Measurements from ENCODE around the gene PPP1R14B.
A peak's percentile ranks its signal among the peaks of the same experiment; 100 is the strongest.

PPP1R14B gene

GRCh38 chr11:64269540-64270220 lies 22.9 kb upstream of the PPP1R14B start:
- Histone ChIP-seq H3K9me3 (no peaks in the 10 kb centered on the region), H3K4me1 (peaks cover 4% of the 10 kb centered on the region; the same call in 1 of the 2 replicates), H3K36me3 (replicated peaks) (peaks cover 31% of the 10 kb centered on the region), H3K4me3 (peak overlapping the region; percentile 70), H3K27me3 (ENCODE audit: low read depth) (no peaks in the 10 kb centered on the region)
- peak; percentile 98 for DNase-seq (ENCODE audit: low spot score in 2 of 2)
- in situ Hi-C loops (cut with MboI; ENCODE audit: low sequenced_read_pairs): loop anchor here (25.0 kb wide), 1 partner anchor 843 kb away; the partner anchor contains the start of genes FAU, MRPL49, TM7SF2 and ZNHIT2

- no peaks in the 10 kb centered on the region for H3K27me3 ChIP-seq (ENCODE audit: low read depth)
- DNase-seq (ENCODE audit: low spot score in 2 of 2): peak in 1 of 2 experiments; percentile 61
- H3K36me3 ChIP-seq (replicated peaks): peaks cover 35% of the 10 kb centered on the region
- H3K4me1 ChIP-seq: peaks cover 4% of the 10 kb centered on the region; the same call in 1 of the 2 replicates
- in situ Hi-C loops (cut with MboI; ENCODE audit: low sequenced_read_pairs): loop anchor here (25.0 kb wide), 1 partner anchor 843 kb away; the partner anchor contains the start of genes FAU, MRPL49, TM7SF2 and ZNHIT2
- H3K4me3 ChIP-seq: peak overlapping the region; percentile 70
- no peaks in the 10 kb centered on the region for H3K9me3 ChIP-seq
Measured at GRCh38 chr11:64268893-64269539, 22.3 kb upstream of the PPP1R14B start.

GRCh38 chr11:64268025-64268892 lies 21.5 kb upstream of the PPP1R14B start:
- in situ Hi-C loops (cut with MboI; ENCODE audit: low sequenced_read_pairs): loop anchor here (25.0 kb wide), 1 partner anchor 844 kb away; the partner anchor contains the start of genes FAU, MRPL49, TM7SF2 and ZNHIT2
- H3K9me3 ChIP-seq: no peaks in the 10 kb centered on the region
- peak overlapping the region; percentile 70 for H3K4me3 ChIP-seq
- H3K27me3 ChIP-seq (ENCODE audit: low read depth): no peaks in the 10 kb centered on the region
- DNase-seq (ENCODE audit: low spot score in 2 of 2): peak in 1 of 2 experiments; percentile 53
- H3K36me3 ChIP-seq (replicated peaks): peaks cover 43% of the 10 kb centered on the region
- peaks cover 4% of the 10 kb centered on the region; the same call in 1 of the 2 replicates for H3K4me1 ChIP-seq

GRCh38 chr11:64267207-64267945 lies 20.6 kb upstream of the PPP1R14B start:
- Histone ChIP-seq H3K36me3 (replicated peaks) (peaks cover 44% of the 10 kb centered on the region), H3K27me3 (ENCODE audit: low read depth) (no peaks in the 10 kb centered on the region), H3K4me3 (no peak overlapping the region), H3K4me1 (peaks cover 4% of the 10 kb centered on the region; the same call in 1 of the 2 replicates), H3K9me3 (no peaks in the 10 kb centered on the region)
- DNase-seq (ENCODE audit: low spot score in 2 of 2): no peak
- in situ Hi-C loops (cut with MboI; ENCODE audit: low sequenced_read_pairs): loop anchor here (25.0 kb wide), 1 partner anchor 845 kb away; the partner anchor contains the start of genes FAU, MRPL49, TM7SF2 and ZNHIT2

GRCh38 chr11:64266339-64266738 lies 19.6 kb upstream of the PPP1R14B start:
- in situ Hi-C loops (cut with MboI; ENCODE audit: low sequenced_read_pairs): loop anchor here (25.0 kb wide), 1 partner anchor 846 kb away; the partner anchor contains the start of genes FAU, MRPL49, TM7SF2 and ZNHIT2
- Histone ChIP-seq H3K4me1 (peaks cover 4% of the 10 kb centered on the region; the same call in 1 of the 2 replicates), H3K4me3 (no peak overlapping the region), H3K36me3 (replicated peaks) (peaks cover 53% of the 10 kb centered on the region), H3K27me3 (ENCODE audit: low read depth) (no peaks in the 10 kb centered on the region), H3K9me3 (no peaks in the 10 kb centered on the region)
- no peak for DNase-seq (ENCODE audit: low spot score in 2 of 2)

- Histone ChIP-seq H3K4me3 (no peak overlapping the region), H3K4me1 (peaks cover 4% of the 10 kb centered on the region; the same call in 1 of the 2 replicates), H3K27me3 (ENCODE audit: low read depth) (no peaks in the 10 kb centered on the region), H3K36me3 (replicated peaks) (peaks cover 57% of the 10 kb centered on the region), H3K9me3 (no peaks in the 10 kb centered on the region)
- no peak for DNase-seq (ENCODE audit: low spot score in 2 of 2)
- in situ Hi-C loops (cut with MboI; ENCODE audit: low sequenced_read_pairs): loop anchor here (25.0 kb wide), 1 partner anchor 847 kb away; the partner anchor contains the start of genes FAU, MRPL49, TM7SF2 and ZNHIT2
Measured at GRCh38 chr11:64265176-64266160, 18.7 kb upstream of the PPP1R14B start.

GRCh38 chr11:64264371-64264852 lies 17.7 kb upstream of the PPP1R14B start:
- Histone ChIP-seq H3K27me3 (ENCODE audit: low read depth) (no peaks in the 10 kb centered on the region), H3K36me3 (replicated peaks) (peaks cover 67% of the 10 kb centered on the region), H3K4me3 (no peak overlapping the region), H3K9me3 (no peaks in the 10 kb centered on the region), H3K4me1 (peaks cover 4% of the 10 kb centered on the region; the same call in 1 of the 2 replicates)
- no peak for DNase-seq (ENCODE audit: low spot score in 2 of 2)
- in situ Hi-C loops (cut with MboI; ENCODE audit: low sequenced_read_pairs): loop anchor here (25.0 kb wide), 1 partner anchor 848 kb away; the partner anchor contains the start of genes FAU, MRPL49, TM7SF2 and ZNHIT2

GRCh38 chr11:64263947-64264317 lies 17.2 kb upstream of the PPP1R14B start:
- H3K27me3 ChIP-seq (ENCODE audit: low read depth): no peaks in the 10 kb centered on the region
- H3K4me1 ChIP-seq: peaks cover 4% of the 10 kb centered on the region; the same call in 1 of the 2 replicates
- H3K36me3 ChIP-seq (replicated peaks): peaks cover 72% of the 10 kb centered on the region
- H3K4me3 ChIP-seq: no peak overlapping the region
- H3K9me3 ChIP-seq: no peaks in the 10 kb centered on the region
- in situ Hi-C loops (cut with MboI; ENCODE audit: low sequenced_read_pairs): loop anchor here (25.0 kb wide), 1 partner anchor 848 kb away; the partner anchor contains the start of genes FAU, MRPL49, TM7SF2 and ZNHIT2
- DNase-seq (ENCODE audit: low spot score in 2 of 2): no peak

- Histone ChIP-seq H3K36me3 (replicated peaks) (peaks cover 77% of the 10 kb centered on the region), H3K4me3 (no peak overlapping the region)
- DNase-seq (ENCODE audit: low spot score in 2 of 2): no peak
Measured at GRCh38 chr11:64263021-64263946, 16.5 kb upstream of the PPP1R14B start.

GRCh38 chr11:64262271-64263002 lies 15.7 kb upstream of the PPP1R14B start:
- in situ Hi-C loops (cut with MboI; ENCODE audit: low sequenced_read_pairs): loop anchor here (25.0 kb wide), 1 partner anchor 850 kb away; the partner anchor contains the start of genes FAU, MRPL49, TM7SF2 and ZNHIT2
- Histone ChIP-seq H3K27me3 (ENCODE audit: low read depth) (no peaks in the 10 kb centered on the region), H3K36me3 (replicated peaks) (peaks cover 79% of the 10 kb centered on the region), H3K4me3 (no peak overlapping the region), H3K4me1 (no peaks in the 10 kb centered on the region), H3K9me3 (no peaks in the 10 kb centered on the region)
- no peak for DNase-seq (ENCODE audit: low spot score in 2 of 2)

More at GRCh38 chr11:64263021-64263946, 16.5 kb upstream of the PPP1R14B start:
- Histone ChIP-seq H3K27me3 (ENCODE audit: low read depth) (no peaks in the 10 kb centered on the region), H3K9me3 (no peaks in the 10 kb centered on the region), H3K4me1 (0 out of 2 replicates have a peak, but pooled peaks cover under 1% of the 10 kb centered on the region)
- in situ Hi-C loops (cut with MboI; ENCODE audit: low sequenced_read_pairs): loop anchor here (25.0 kb wide), 1 partner anchor 849 kb away; the partner anchor contains the start of genes FAU, MRPL49, TM7SF2 and ZNHIT2

Data from HAP-1 (cell line).